ENCODE data around the gene CDK16. TPM values are rescaled to one million over a fixed set of nuclear protein-coding genes. Genes with fewer than 3 reads are reported as not detected.

The CDK16 gene
- total RNA-seq, 2 experiments from 2014 or later, result 85.3 to 88.3 TPM

DNA sequence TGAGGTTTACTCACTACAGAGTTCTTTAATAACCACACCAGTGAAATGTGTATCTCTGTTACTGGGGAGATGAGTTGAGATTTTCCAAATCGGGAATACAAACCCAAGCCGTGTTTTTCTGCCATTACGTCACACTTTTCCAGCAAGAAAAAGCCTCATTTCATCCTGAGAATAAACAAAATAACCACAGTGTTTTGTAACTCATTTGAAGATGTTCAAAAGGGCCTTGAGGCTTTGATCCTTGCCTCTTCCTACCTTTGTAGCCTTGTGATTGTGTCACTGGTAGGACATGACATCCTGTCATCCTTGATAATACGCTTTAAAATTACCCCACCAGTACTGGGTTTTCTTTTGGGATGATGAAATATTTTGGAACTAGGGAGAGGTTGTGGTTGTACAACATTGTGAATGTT lies 17.2 kb downstream of the CDK16 start:
- no peaks in the 10 kb centered on the region for H3K9me3 Mint-ChIP-seq
- CTCF ChIA-PET, result no interaction called here
- no peak for DNase-seq
- no peaks in the 10 kb centered on the region for H3K36me3 Mint-ChIP-seq (ENCODE audit: low read depth)
- intact Hi-C loops (cut with micrococcal nuclease), result loop anchor here (1.0 to 5.0 kb wide), 2 partner anchors 147 to 288 kb away; no protein-coding TSS in a partner anchor
- H3K27ac Mint-ChIP-seq, result peak overlapping the region; percentile 76
- H3K4me1 Mint-ChIP-seq (ENCODE audit: low read depth), result peaks cover 20% of the 10 kb centered on the region
- H3K27me3 Mint-ChIP-seq (ENCODE audit: low read depth), result no peaks in the 10 kb centered on the region
- peak overlapping the region; percentile 65 for H3K4me3 Mint-ChIP-seq

GRCh38 chrX:47239199-47239598 lies 20.7 kb downstream of the CDK16 start:
- no peaks in the 10 kb centered on the region for H3K36me3 Mint-ChIP-seq (ENCODE audit: low read depth)
- no peak overlapping the region for H3K27ac Mint-ChIP-seq
- no peaks in the 10 kb centered on the region for H3K9me3 Mint-ChIP-seq
- H3K27me3 Mint-ChIP-seq (ENCODE audit: low read depth), result no peaks in the 10 kb centered on the region
- peaks cover 20% of the 10 kb centered on the region for H3K4me1 Mint-ChIP-seq (ENCODE audit: low read depth)
- intact Hi-C loops (cut with micrococcal nuclease), result loop anchor here (5.0 kb wide), 1 partner anchor 143 kb away; no protein-coding TSS in a partner anchor
- no peak for DNase-seq
- CTCF ChIA-PET, result interaction anchor here (0.6 kb wide), 1 partner anchor 143 kb away, joined by 3 read pairs; no protein-coding TSS in a partner anchor
- H3K4me3 Mint-ChIP-seq, result no peak overlapping the region

DNA sequence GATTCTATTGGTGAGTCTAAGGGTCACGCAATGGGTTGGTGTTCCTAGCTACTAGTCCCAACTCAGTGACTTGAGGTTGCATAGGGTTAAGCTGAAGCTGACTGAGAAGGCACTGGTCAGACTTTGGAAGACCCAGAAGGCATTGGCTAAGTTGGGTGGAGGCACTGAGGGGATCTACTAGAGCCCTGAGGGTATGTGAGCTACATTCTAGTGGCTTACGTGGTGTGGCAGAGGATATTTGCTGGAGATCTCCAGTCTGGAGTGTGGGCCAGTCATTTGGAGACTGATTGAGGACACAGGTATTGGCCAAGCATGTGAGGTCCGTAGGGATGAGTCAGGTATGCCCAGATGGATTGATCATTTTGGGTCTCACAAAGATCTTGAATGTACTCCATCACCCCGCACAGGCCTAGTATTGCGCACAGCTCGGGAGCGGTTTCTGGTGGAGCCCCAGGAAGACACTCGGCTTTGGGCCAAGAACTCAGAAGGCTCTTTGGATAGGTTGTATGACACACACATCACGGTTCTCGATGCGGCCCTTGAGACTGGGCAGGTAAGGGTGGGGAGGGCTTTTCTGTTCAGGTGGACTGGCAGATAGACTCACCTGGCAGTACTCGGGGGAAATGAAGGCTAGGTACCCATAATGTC lies 21.5 kb downstream of the CDK16 start:
- Mint-ChIP-seq H3K4me1 (ENCODE audit: low read depth) (peaks cover 19% of the 10 kb centered on the region), H3K36me3 (ENCODE audit: low read depth) (no peaks in the 10 kb centered on the region), H3K27me3 (ENCODE audit: low read depth) (no peaks in the 10 kb centered on the region), H3K9me3 (no peaks in the 10 kb centered on the region), H3K27ac (no peak overlapping the region), H3K4me3 (no peak overlapping the region)
- DNase-seq, result no peak
- intact Hi-C loops (cut with micrococcal nuclease), result loop anchor here (5.0 kb wide), 1 partner anchor 142 kb away; no protein-coding TSS in a partner anchor
- CTCF ChIA-PET, result no interaction called here

- intact Hi-C loops (cut with micrococcal nuclease), result no loop called here
- H3K4me3 Mint-ChIP-seq, result no peak overlapping the region
- H3K27ac Mint-ChIP-seq, result no peak overlapping the region
- H3K27me3 Mint-ChIP-seq (ENCODE audit: low read depth), result no peaks in the 10 kb centered on the region
- CTCF ChIA-PET, result no interaction called here
- H3K36me3 Mint-ChIP-seq (ENCODE audit: low read depth), result no peaks in the 10 kb centered on the region
- peaks cover 13% of the 10 kb centered on the region for H3K4me1 Mint-ChIP-seq (ENCODE audit: low read depth)
- DNase-seq, result no peak
- no peaks in the 10 kb centered on the region for H3K9me3 Mint-ChIP-seq
These were observed 22.1 kb downstream of the CDK16 start for GRCh38 chrX:47240619-47241018.

DNA sequence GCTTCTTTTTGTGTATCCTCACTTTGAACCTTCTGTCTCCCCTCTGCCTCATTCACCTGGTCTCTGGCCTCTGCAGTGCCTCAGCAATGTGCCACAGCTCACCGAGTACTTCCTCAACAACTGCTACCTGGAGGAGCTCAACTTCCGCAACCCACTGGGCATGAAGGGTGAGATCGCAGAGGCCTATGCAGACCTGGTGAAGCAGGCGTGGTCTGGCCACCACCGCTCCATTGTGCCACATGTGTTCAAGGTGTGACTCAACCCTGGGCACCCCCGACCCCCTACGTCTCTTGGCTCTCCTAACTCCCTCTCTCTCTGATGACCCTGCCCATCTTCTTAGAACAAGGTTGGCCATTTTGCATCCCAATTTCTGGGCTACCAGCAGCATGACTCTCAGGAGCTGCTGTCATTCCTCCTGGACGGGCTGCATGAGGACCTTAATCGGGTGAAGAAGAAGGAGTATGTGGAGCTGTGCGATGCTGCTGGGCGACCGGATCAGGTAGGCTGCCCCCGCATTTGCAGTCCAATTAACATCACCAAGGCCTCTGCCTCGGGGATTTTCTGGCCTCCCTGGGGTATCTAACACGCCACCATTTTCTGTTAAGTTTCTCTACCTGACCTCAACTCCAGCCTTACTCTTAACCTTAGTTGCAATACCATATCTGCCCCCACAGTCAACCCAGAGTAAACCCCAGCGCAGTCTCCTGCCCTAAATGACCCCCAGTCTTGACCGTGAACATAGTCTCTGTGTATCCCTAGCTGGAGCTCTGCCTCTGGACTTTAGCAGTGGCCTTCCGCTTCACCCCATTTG lies 22.9 kb downstream of the CDK16 start:
- DNase-seq, result no peak
- H3K27ac Mint-ChIP-seq, result no peak overlapping the region
- H3K9me3 Mint-ChIP-seq, result no peaks in the 10 kb centered on the region
- no peak overlapping the region for H3K4me3 Mint-ChIP-seq
- no peaks in the 10 kb centered on the region for H3K27me3 Mint-ChIP-seq (ENCODE audit: low read depth)
- CTCF ChIA-PET, result no interaction called here
- intact Hi-C loops (cut with micrococcal nuclease), result no loop called here
- H3K36me3 Mint-ChIP-seq (ENCODE audit: low read depth), result no peaks in the 10 kb centered on the region
- H3K4me1 Mint-ChIP-seq (ENCODE audit: low read depth), result peaks cover 5% of the 10 kb centered on the region

GRCh38 chrX:47242321-47242720 lies 23.8 kb downstream of the CDK16 start:
- Mint-ChIP-seq H3K4me1 (ENCODE audit: low read depth) (no peaks in the 10 kb centered on the region), H3K9me3 (no peaks in the 10 kb centered on the region), H3K36me3 (ENCODE audit: low read depth) (no peaks in the 10 kb centered on the region), H3K4me3 (no peak overlapping the region), H3K27ac (no peak overlapping the region), H3K27me3 (ENCODE audit: low read depth) (no peaks in the 10 kb centered on the region)
- no peak for DNase-seq
- CTCF ChIA-PET, result no interaction called here
- intact Hi-C loops (cut with micrococcal nuclease), result no loop called here

- DNase-seq, result no peak
- H3K27ac Mint-ChIP-seq, result no peak overlapping the region
- CTCF ChIA-PET, result no interaction called here
- H3K36me3 Mint-ChIP-seq (ENCODE audit: low read depth), result no peaks in the 10 kb centered on the region
- no peaks in the 10 kb centered on the region for H3K4me1 Mint-ChIP-seq (ENCODE audit: low read depth)
- no peaks in the 10 kb centered on the region for H3K9me3 Mint-ChIP-seq
- H3K27me3 Mint-ChIP-seq (ENCODE audit: low read depth), result no peaks in the 10 kb centered on the region
- intact Hi-C loops (cut with micrococcal nuclease), result no loop called here
- no peak overlapping the region for H3K4me3 Mint-ChIP-seq
These were observed 24.9 kb downstream of the CDK16 start for GRCh38 chrX:47243351-47243750.

- H3K36me3 Mint-ChIP-seq (ENCODE audit: low read depth), result no peaks in the 10 kb centered on the region
- no peaks in the 10 kb centered on the region for H3K9me3 Mint-ChIP-seq
- H3K4me1 Mint-ChIP-seq (ENCODE audit: low read depth), result peaks cover 6% of the 10 kb centered on the region
- H3K4me3 Mint-ChIP-seq, result no peak overlapping the region
- no peak for DNase-seq
- no peaks in the 10 kb centered on the region for H3K27me3 Mint-ChIP-seq (ENCODE audit: low read depth)
- no peak overlapping the region for H3K27ac Mint-ChIP-seq
- intact Hi-C loops (cut with micrococcal nuclease), result no loop called here
- CTCF ChIA-PET, result no interaction called here
These were observed 26.2 kb downstream of the CDK16 start for GRCh38 chrX:47244676-47245075.

DNA sequence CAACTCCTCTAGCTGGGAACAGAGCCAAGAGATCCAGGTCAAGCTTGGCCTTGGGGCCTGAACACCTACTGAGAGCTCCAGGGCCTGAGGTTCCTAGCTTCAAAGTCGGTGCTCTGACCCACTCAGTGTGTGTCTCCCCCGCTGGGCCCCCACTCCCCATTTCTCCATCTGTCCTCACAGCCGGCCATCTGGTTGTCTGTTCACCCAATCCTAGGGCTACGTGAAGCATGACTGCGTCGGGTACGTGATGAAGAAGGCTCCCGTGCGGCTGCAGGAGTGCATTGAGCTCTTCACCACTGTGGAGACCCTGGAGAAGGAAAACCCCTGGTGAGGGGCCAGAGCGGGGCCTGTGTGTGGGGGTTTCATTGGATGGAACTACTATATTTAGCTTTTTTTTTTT lies 26.7 kb downstream of the CDK16 start:
- H3K4me1 Mint-ChIP-seq (ENCODE audit: low read depth), result peaks cover 8% of the 10 kb centered on the region
- DNase-seq, result no peak
- CTCF ChIA-PET, result no interaction called here
- intact Hi-C loops (cut with micrococcal nuclease), result no loop called here
- H3K4me3 Mint-ChIP-seq, result no peak overlapping the region
- no peaks in the 10 kb centered on the region for H3K9me3 Mint-ChIP-seq
- H3K27me3 Mint-ChIP-seq (ENCODE audit: low read depth), result no peaks in the 10 kb centered on the region
- no peak overlapping the region for H3K27ac Mint-ChIP-seq
- no peaks in the 10 kb centered on the region for H3K36me3 Mint-ChIP-seq (ENCODE audit: low read depth)

DNA sequence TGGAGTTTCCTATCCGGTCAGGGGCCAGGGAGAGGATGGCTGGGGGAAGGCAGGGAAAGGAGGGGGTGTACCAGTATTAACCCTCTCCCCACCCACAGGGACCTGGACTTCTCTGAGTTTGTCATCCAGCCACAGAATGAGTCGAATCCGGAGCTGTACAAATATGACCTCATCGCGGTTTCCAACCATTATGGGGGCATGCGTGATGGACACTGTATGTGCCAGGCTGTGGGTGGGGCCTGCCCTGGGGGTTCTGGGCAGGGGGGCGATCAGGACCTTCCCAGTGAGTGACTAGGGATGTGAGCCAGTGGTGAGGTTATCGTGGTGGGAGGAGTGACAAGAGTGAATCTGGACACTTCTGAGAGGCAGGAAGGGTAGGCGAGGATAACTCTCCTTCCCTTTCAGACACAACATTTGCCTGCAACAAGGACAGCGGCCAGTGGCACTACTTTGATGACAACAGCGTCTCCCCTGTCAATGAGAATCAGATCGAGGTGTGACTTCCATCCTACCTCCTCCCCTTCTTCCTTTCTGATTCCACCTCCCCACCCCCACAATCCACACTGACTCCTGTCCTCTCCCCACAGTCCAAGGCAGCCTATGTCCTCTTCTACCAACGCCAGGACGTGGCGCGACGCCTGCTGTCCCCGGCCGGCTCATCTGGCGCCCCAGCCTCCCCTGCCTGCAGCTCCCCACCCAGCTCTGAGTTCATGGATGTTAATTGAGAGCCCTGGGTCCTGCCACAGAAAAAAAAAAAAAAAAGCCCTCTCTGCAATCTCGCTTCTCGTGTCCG lies 28.9 kb downstream of the CDK16 start:
- no peaks in the 10 kb centered on the region for H3K9me3 Mint-ChIP-seq
- intact Hi-C loops (cut with micrococcal nuclease), result no loop called here
- no peak for DNase-seq
- no peaks in the 10 kb centered on the region for H3K36me3 Mint-ChIP-seq (ENCODE audit: low read depth)
- peak overlapping the region; percentile 24 for H3K27ac Mint-ChIP-seq
- H3K27me3 Mint-ChIP-seq (ENCODE audit: low read depth), result no peaks in the 10 kb centered on the region
- CTCF ChIA-PET, result no interaction called here
- H3K4me1 Mint-ChIP-seq (ENCODE audit: low read depth), result peaks cover 8% of the 10 kb centered on the region
- H3K4me3 Mint-ChIP-seq, result no peak overlapping the region

GRCh38 chrX:47247999-47248320 lies 29.5 kb downstream of the CDK16 start:
- Mint-ChIP-seq H3K27me3 (ENCODE audit: low read depth) (no peaks in the 10 kb centered on the region), H3K9me3 (no peaks in the 10 kb centered on the region), H3K4me1 (ENCODE audit: low read depth) (peaks cover 8% of the 10 kb centered on the region), H3K4me3 (no peak overlapping the region), H3K27ac (no peak overlapping the region), H3K36me3 (ENCODE audit: low read depth) (no peaks in the 10 kb centered on the region)
- intact Hi-C loops (cut with micrococcal nuclease), result no loop called here
- CTCF ChIA-PET, result no interaction called here
- DNase-seq, result no peak

GRCh38 chrX:47248576-47248975 lies 30.1 kb downstream of the CDK16 start:
- peaks cover 8% of the 10 kb centered on the region for H3K4me1 Mint-ChIP-seq (ENCODE audit: low read depth)
- no peak overlapping the region for H3K27ac Mint-ChIP-seq
- H3K36me3 Mint-ChIP-seq (ENCODE audit: low read depth), result no peaks in the 10 kb centered on the region
- intact Hi-C loops (cut with micrococcal nuclease), result no loop called here
- CTCF ChIA-PET, result no interaction called here
- H3K4me3 Mint-ChIP-seq, result no peak overlapping the region
- no peaks in the 10 kb centered on the region for H3K27me3 Mint-ChIP-seq (ENCODE audit: low read depth)
- DNase-seq, result no peak
- no peaks in the 10 kb centered on the region for H3K9me3 Mint-ChIP-seq
